HG02588 (cell line): ENCODE data around the gene PROCR.
"Not testable (repeated sequence)": the region's sequence is repeated elsewhere in the genome, so short reads cannot be mapped to it uniquely, and the experiment has no call there.

ENCODE experiments used
- ATAC-seq: cut with Tn5 transposase; IDR thresholded peaks from one replicate; pipeline ENCODE4 v1.9.1; 2021; ENCODE audit warnings: mild to moderate bottlenecking, moderate library complexity; ENCODE audit not compliant: unreplicated experiment

PROCR gene

GRCh38 chr20:35164531-35164930, 7.3 kb upstream of the PROCR start:
- not testable (repeated sequence) for ATAC-seq

- ATAC-seq, result no peak
These were observed 6.4 kb upstream of the PROCR start for GRCh38 chr20:35165221-35166185.

GRCh38 chr20:35166242-35166830, 5.5 kb upstream of the PROCR start:
- no peak for ATAC-seq

- ATAC-seq, result no peak
These were observed 4.1 kb upstream of the PROCR start for GRCh38 chr20:35167787-35168186.

GRCh38 chr20:35168701-35169409, 3.0 kb upstream of the PROCR start:
- not testable (repeated sequence) for ATAC-seq

GRCh38 chr20:35171438-35171752, 477 bp upstream of the PROCR start:
- no peak for ATAC-seq

- no peak for ATAC-seq
These were observed 548 bp downstream of the PROCR start for GRCh38 chr20:35172434-35172806.

GRCh38 chr20:35173576-35174192, 1.8 kb downstream of the PROCR start:
- ATAC-seq, result no peak

- ATAC-seq, result no peak
These were observed 2.8 kb downstream of the PROCR start for GRCh38 chr20:35174458-35175216.

GRCh38 chr20:35176132-35176531, 4.3 kb downstream of the PROCR start:
- no peak for ATAC-seq

GRCh38 chr20:35179292-35180212, 7.7 kb downstream of the PROCR start:
- no peak for ATAC-seq

GRCh38 chr20:35180266-35180665, 8.4 kb downstream of the PROCR start:
- no peak for ATAC-seq

- ATAC-seq, result no peak
These were observed 9.9 kb downstream of the PROCR start for GRCh38 chr20:35181731-35182130.

GRCh38 chr20:35186691-35187289, 14.9 kb downstream of the PROCR start:
- ATAC-seq, result not testable (repeated sequence)

- ATAC-seq, result no peak
These were observed 15.8 kb downstream of the PROCR start for GRCh38 chr20:35187584-35188190.

- ATAC-seq, result not testable (repeated sequence)
These were observed 17.4 kb downstream of the PROCR start for GRCh38 chr20:35189223-35189622.

- ATAC-seq, result no peak
These were observed 18.7 kb downstream of the PROCR start for GRCh38 chr20:35190556-35190955.

GRCh38 chr20:35191419-35192117, 19.7 kb downstream of the PROCR start:
- no peak for ATAC-seq
